Esophagus squamous epithelium (tissue), 4 donors: ENCODE measurements around the gene MUC4.

Experiments used
- CTCF ChIP-seq, 6 experiments: fragments of 450-650 bp in 4 of 6; fragments of 200-600 bp in 2 of 6; sonication (generic) in 2 of 6; IDR thresholded peaks; one replicate each; pipeline ENCODE4 v1.5.1; 2016 to 2019; ENCODE audit warnings: antibody characterized with exemption in 6 of 6, mild to moderate bottlenecking in 4 of 6, moderate library complexity in 4 of 6
- POLR2A ChIP-seq, 4 donors: fragments of 450-650 bp; IDR thresholded peaks; one replicate each; pipeline ENCODE4 v1.6.1; 2017; ENCODE audit warnings: antibody characterized with exemption in 4 of 4, mild to moderate bottlenecking in 4 of 4, moderate library complexity in 3 of 4

GRCh38 chr3:195777975-195778374 lies 33.8 kb downstream of the MUC4 start:
- TF ChIP-seq POLR2A (IDR thresholded peaks at IDR 0.05): no peak
- no peak for TF ChIP-seq CTCF (IDR thresholded peaks at IDR 0.05)
